Gastrocnemius medialis (tissue), 4 donors: ENCODE measurements around the gene FGF14. TPM values are rescaled to one million over a fixed set of nuclear protein-coding genes. Genes with fewer than 3 reads are reported as not detected.

Experiments used
- ATAC-seq, 2 donors: fragments of 150-250 bp; one replicate each; pipeline ENCODE4 v1.9.1; 2016
- DNase-seq, 2 donors: peaks; one replicate each; pipeline ENCODE4 v3.0.0-alpha.2; 2019
- H3K27ac ChIP-seq, 4 donors: fragments of 200-600 bp; sonication (generic); 1 replicate in 1 of 4; 2 replicates in 3 of 4; pipeline ENCODE4 v1.5.1; 2016 to 2018; ENCODE audit warnings: mild to moderate bottlenecking in 2 of 4, moderate library complexity in 1 of 4
- H3K27me3 ChIP-seq, 3 donors: fragments of 200-600 bp; sonication (generic) in 2 of 3; 1 replicate in 1 of 3; 2 replicates in 2 of 3; pipeline versions ENCODE4 v1.5.1 to v1.6.0; 2016 to 2019; ENCODE audit warnings: mild to moderate bottlenecking in 1 of 3, moderate library complexity in 1 of 3
- H3K36me3 ChIP-seq, 2 donors: fragments of 200-600 bp; sonication (generic) in 1 of 2; one replicate each; pipeline ENCODE4 v1.5.1; 2017 to 2018
- H3K4me1 ChIP-seq, 2 donors: fragments of 200-600 bp; sonication (generic) in 1 of 2; one replicate each; pipeline ENCODE4 v1.5.1; 2016 to 2017; ENCODE audit warnings: mild to moderate bottlenecking in 2 of 2
- H3K4me3 ChIP-seq, 4 donors: fragments of 200-600 bp; sonication (generic) in 3 of 4; 1 replicate in 1 of 4; 2 replicates in 3 of 4; pipeline ENCODE4 v1.5.1; 2016 to 2019; ENCODE audit warnings: mild to moderate bottlenecking in 2 of 4
- H3K9me3 ChIP-seq, 3 donors: fragments of 200-600 bp; sonication (generic) in 2 of 3; 1 replicate in 1 of 3; 2 replicates in 2 of 3; pipeline ENCODE4 v1.5.1; 2016 to 2019
- CTCF ChIP-seq, 5 experiments: fragments of 450-650 bp in 3 of 5; fragments of 200-600 bp in 2 of 5; sonication (generic) in 2 of 5; IDR thresholded peaks in 4 of 5; conservative IDR thresholded peaks in 1 of 5; 1 replicate in 4 of 5; 2 replicates in 1 of 5; pipeline ENCODE4 v1.5.1; 2016 to 2019; ENCODE audit warnings: antibody characterized with exemption in 5 of 5, mild to moderate bottlenecking in 3 of 5, moderate library complexity in 3 of 5
- POLR2A ChIP-seq, 2 donors: fragments of 450-650 bp; IDR thresholded peaks; one replicate each; pipeline ENCODE4 v1.6.1; 2017; ENCODE audit warnings: antibody characterized with exemption in 2 of 2, mild to moderate bottlenecking in 2 of 2, moderate library complexity in 2 of 2
- in situ Hi-C, 4 donors: fragments of 200-750 bp; cut with MboI; loops; one replicate each; pipeline versions ENCODE4 v1.15.0 to v1.8.0; 2017; ENCODE audit warnings: low sequenced_read_pairs in 4 of 4
- intact Hi-C: fragments of 100-400 bp; cut with DNase I; formaldehyde crosslinking; loops from one replicate; pipeline ENCODE4 v1.15.1; 2023; ENCODE audit warnings: low total_unique reads
- total RNA-seq, 4 donors: library from RNA; depleted of rRNA; stranded (reverse); fragments of >200 nt; gene quantifications; one replicate each; pipeline versions ENCODE4 v1.1.0 to v1.2.3, GENCODE V29; 2016

The FGF14 gene
- total RNA-seq, 4 donors from 2014 or later: 0.02 TPM; not detected in 3

- intact Hi-C loops (no loop called here), in situ Hi-C loops (loop anchor here in 2 of 4 donors (10.0 to 25.0 kb wide), 2 partner anchors 523 to 615 kb away; no protein-coding TSS in a partner anchor)
- Histone ChIP-seq H3K27me3 (no peaks in the 10 kb centered on the region), H3K27ac (no peak overlapping the region), H3K4me1 (no peaks in the 10 kb centered on the region), H3K4me3 (no peak overlapping the region), H3K9me3 (no peaks in the 10 kb centered on the region), H3K36me3 (no peaks in the 10 kb centered on the region)
- DNase-seq (no peak), ATAC-seq (no peak)
- TF ChIP-seq POLR2A (IDR thresholded peaks at IDR 0.05) (no peak), CTCF (IDR thresholded peaks at IDR 0.05 in 4 of 5, conservative IDR thresholded peaks at IDR 0.05 in 1 of 5) (no peak)
Observed at GRCh38 chr13:101939370-101939769, 462.5 kb downstream of the FGF14 start.

- ATAC-seq: no peak
- in situ Hi-C loops: loop anchor here in 2 of 4 donors (10.0 to 25.0 kb wide), 2 partner anchors 526 to 619 kb away; no protein-coding TSS in a partner anchor
- no peaks in the 10 kb centered on the region for H3K27me3 ChIP-seq
- TF ChIP-seq CTCF (IDR thresholded peaks at IDR 0.05 in 4 of 5, conservative IDR thresholded peaks at IDR 0.05 in 1 of 5): no peak
- no peak for TF ChIP-seq POLR2A (IDR thresholded peaks at IDR 0.05)
- H3K4me3 ChIP-seq: no peak overlapping the region
- no peak overlapping the region for H3K27ac ChIP-seq
- no peaks in the 10 kb centered on the region for H3K4me1 ChIP-seq
- no peaks in the 10 kb centered on the region for H3K36me3 ChIP-seq
- no peak for DNase-seq
- intact Hi-C loops: no loop called here
- no peaks in the 10 kb centered on the region for H3K9me3 ChIP-seq
Observed at GRCh38 chr13:101935828-101936227, 466.0 kb downstream of the FGF14 start.

GRCh38 chr13:101931186-101931585, 470.7 kb downstream of the FGF14 start:
- in situ Hi-C loops (loop anchor here in 2 of 4 donors (10.0 to 25.0 kb wide), 2 partner anchors 531 to 624 kb away; no protein-coding TSS in a partner anchor), intact Hi-C loops (no loop called here)
- no peaks in the 10 kb centered on the region for H3K27me3 ChIP-seq
- H3K4me1 ChIP-seq: no peaks in the 10 kb centered on the region
- H3K36me3 ChIP-seq: no peaks in the 10 kb centered on the region
- no peak overlapping the region for H3K27ac ChIP-seq
- no peak overlapping the region for H3K4me3 ChIP-seq
- DNase-seq (no peak), ATAC-seq (no peak)
- no peaks in the 10 kb centered on the region for H3K9me3 ChIP-seq
- TF ChIP-seq POLR2A (IDR thresholded peaks at IDR 0.05) (no peak), CTCF (IDR thresholded peaks at IDR 0.05 in 4 of 5, conservative IDR thresholded peaks at IDR 0.05 in 1 of 5) (no peak)

GRCh38 chr13:101930331-101930730, 471.5 kb downstream of the FGF14 start:
- Histone ChIP-seq H3K36me3 (no peaks in the 10 kb centered on the region), H3K27me3 (no peaks in the 10 kb centered on the region), H3K9me3 (no peaks in the 10 kb centered on the region), H3K4me1 (no peaks in the 10 kb centered on the region), H3K27ac (no peak overlapping the region), H3K4me3 (no peak overlapping the region)
- intact Hi-C loops (no loop called here), in situ Hi-C loops (loop anchor here in 2 of 4 donors (10.0 to 25.0 kb wide), 2 partner anchors 532 to 624 kb away; no protein-coding TSS in a partner anchor)
- DNase-seq (no peak), ATAC-seq (no peak)
- TF ChIP-seq CTCF (IDR thresholded peaks at IDR 0.05 in 4 of 5, conservative IDR thresholded peaks at IDR 0.05 in 1 of 5) (no peak), POLR2A (IDR thresholded peaks at IDR 0.05) (no peak)

- in situ Hi-C loops: loop anchor here in 1 of 4 donors (25.0 kb wide), 1 partner anchor 537 kb away; no protein-coding TSS in a partner anchor
- Histone ChIP-seq H3K27me3 (peaks cover 0 to 10% (median 9%) of the 10 kb centered on the region in 3 donors), H3K27ac (no peak overlapping the region), H3K4me3 (no peak overlapping the region), H3K4me1 (no peaks in the 10 kb centered on the region), H3K36me3 (no peaks in the 10 kb centered on the region), H3K9me3 (no peaks in the 10 kb centered on the region)
- intact Hi-C loops: no loop called here
- TF ChIP-seq POLR2A (IDR thresholded peaks at IDR 0.05) (no peak), CTCF (IDR thresholded peaks at IDR 0.05 in 4 of 5, conservative IDR thresholded peaks at IDR 0.05 in 1 of 5) (no peak)
- ATAC-seq: no peak
- DNase-seq: no peak
Observed at GRCh38 chr13:101925731-101926130, 476.1 kb downstream of the FGF14 start.
